IPS DF 6.9 (cell line): Measurements from ENCODE around the gene NR5A1.

Source experiments
- DNase-seq: peaks from one replicate; pipeline ENCODE4 v3.0.0-alpha.2; 2013; ENCODE audit warnings: low read depth, low spot score
- H3K27ac ChIP-seq: one replicate; pipeline ENCODE4 v1.5.1; 2013; ENCODE audit warnings: low read length, control low read depth
- H3K27me3 ChIP-seq: 2 replicates; pipeline ENCODE4 v1.6.1; 2013; ENCODE audit warnings: mild to moderate bottlenecking, low read length; ENCODE audit not compliant: control insufficient read depth, insufficient read depth
- H3K36me3 ChIP-seq: 2 replicates; pipeline ENCODE4 v1.6.1; 2013; ENCODE audit warnings: low read length; ENCODE audit not compliant: control insufficient read depth, insufficient read depth
- H3K4me1 ChIP-seq: 2 replicates; pipeline ENCODE4 v1.6.1; 2013; ENCODE audit warnings: low read length; ENCODE audit not compliant: control insufficient read depth, insufficient read depth
- H3K4me3 ChIP-seq: 2 replicates; pipeline ENCODE4 v1.5.1; 2013; ENCODE audit warnings: mild to moderate bottlenecking, low read length
- H3K9me3 ChIP-seq: 2 replicates; pipeline ENCODE4 v1.6.1; 2013; ENCODE audit warnings: low read length, inconsistent platforms; ENCODE audit not compliant: control insufficient read depth, insufficient read depth
- WGBS: extraction: QIAGEN DNeasy Blood & Tissue Kit; methylation state at CpG from one replicate; pipeline ENCODE4 v1.1.7; 2013; ENCODE audit warnings: mixed read lengths, missing lambda C conversion rate; ENCODE audit not compliant: insufficient read length, insufficient coverage; 5-methylcytosine and 5-hydroxymethylcytosine counted together

NR5A1 gene

DNA sequence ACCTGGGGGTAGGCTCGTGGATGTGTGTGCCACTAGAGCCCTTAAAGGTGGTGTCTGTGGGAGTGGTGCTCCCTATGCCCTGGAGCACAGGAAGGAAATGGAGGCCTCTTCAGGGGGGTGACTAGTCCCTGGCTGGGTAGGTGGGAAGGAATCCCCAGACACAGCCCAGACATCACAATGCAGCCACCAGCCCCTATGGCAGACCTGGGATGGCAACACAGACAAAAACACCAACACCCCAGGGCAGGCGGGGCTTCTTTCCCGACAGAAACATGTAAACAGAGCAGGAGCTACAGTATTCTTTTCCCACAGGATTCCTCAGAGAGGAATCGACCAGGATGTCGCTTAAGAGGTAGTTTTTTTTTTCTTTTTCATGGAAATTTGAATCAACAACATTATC lies 10.4 kb upstream of the NR5A1 start:
- no peaks in the 10 kb centered on the region for H3K27me3 ChIP-seq
- H3K36me3 ChIP-seq: no peaks in the 10 kb centered on the region
- DNase-seq: no peak
- no peak overlapping the region for H3K4me3 ChIP-seq
- no peaks in the 10 kb centered on the region for H3K9me3 ChIP-seq
- H3K4me1 ChIP-seq: no peaks in the 10 kb centered on the region
- H3K27ac ChIP-seq: no peak overlapping the region
- no CpG with 5 or more reads among the region's 5 CpGs for WGBS

DNA sequence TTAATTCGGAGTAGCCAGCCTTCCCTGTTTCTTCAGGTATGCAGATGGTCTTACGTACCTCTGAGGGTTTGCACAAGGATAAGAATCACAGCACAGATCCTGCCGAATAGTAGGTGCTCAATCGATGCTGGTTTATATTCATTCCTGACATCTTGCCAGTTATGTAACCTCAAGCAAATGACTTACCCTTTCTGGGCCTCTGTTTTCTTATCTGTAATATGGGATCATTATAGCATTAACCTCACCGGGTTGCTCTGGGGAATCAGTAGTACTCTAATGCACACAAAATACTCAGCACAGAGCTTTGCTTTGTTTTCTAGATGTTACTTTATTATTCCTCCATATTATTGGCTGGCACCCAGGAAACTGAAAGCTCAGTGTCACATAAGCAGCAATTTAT lies 7.7 kb upstream of the NR5A1 start:
- Histone ChIP-seq H3K9me3 (no peaks in the 10 kb centered on the region), H3K4me1 (no peaks in the 10 kb centered on the region), H3K4me3 (no peak overlapping the region), H3K36me3 (no peaks in the 10 kb centered on the region), H3K27me3 (no peaks in the 10 kb centered on the region), H3K27ac (no peak overlapping the region)
- DNase-seq: no peak
- WGBS: no CpG with 5 or more reads among the region's 5 CpGs

DNA sequence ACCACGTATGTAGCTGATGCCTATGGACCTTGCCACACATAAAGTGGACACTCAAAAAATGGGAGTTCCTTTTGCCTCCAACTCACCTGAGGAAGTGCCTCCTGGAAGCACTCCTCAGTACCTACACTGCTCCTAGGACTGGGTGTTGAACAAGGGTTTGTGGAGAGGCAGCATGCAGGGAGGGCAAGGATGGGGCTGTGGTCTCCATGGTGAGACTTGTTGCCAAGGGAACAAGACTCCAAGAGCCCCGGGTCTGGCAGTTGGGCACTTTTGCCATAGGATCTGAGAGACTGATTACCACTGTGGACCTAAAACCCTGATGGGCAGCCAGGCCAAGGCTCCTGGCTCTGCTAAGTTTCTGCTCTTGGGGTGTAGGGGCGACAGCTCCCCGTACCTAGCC lies 6.9 kb upstream of the NR5A1 start:
- Histone ChIP-seq H3K27ac (no peak overlapping the region), H3K36me3 (no peaks in the 10 kb centered on the region), H3K4me3 (no peak overlapping the region), H3K9me3 (no peaks in the 10 kb centered on the region), H3K4me1 (no peaks in the 10 kb centered on the region), H3K27me3 (no peaks in the 10 kb centered on the region)
- no CpG with 5 or more reads among the region's 4 CpGs for WGBS
- DNase-seq: no peak

DNA sequence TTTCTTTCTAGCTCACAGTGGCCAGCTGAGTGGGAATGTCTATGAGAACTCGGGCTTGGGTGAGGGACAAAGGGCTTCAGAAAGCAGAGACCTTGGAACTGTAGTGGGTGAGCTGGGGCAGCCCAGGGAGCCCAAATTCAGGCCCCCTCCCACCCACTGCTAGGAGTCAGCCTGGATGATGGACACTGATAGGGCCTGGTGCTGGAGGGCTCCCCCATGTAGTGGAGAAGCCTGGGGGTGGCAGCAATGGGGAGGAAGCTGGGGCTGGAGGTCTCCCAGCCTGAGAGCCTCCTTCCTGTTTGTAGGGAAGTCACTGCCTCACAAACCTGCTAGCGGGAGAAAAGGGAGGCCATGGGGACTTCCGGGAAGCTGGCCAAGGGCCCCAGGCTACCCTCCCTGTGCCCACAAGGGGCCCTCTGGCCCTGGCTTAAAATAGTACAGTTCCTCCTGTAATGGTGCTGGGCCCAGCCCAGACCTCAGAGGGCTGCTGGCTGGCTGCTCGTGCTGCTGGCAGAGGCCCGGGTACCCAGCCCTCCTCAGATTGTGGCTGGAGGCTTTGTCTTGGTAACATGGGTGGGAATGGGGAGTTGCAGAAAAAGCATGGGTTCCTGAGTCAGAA lies 6.3 kb upstream of the NR5A1 start:
- Histone ChIP-seq H3K36me3 (no peaks in the 10 kb centered on the region), H3K4me3 (no peak overlapping the region), H3K27ac (no peak overlapping the region), H3K9me3 (no peaks in the 10 kb centered on the region), H3K27me3 (no peaks in the 10 kb centered on the region), H3K4me1 (no peaks in the 10 kb centered on the region)
- no peak for DNase-seq
- WGBS: no CpG with 5 or more reads among the region's 5 CpGs

DNA sequence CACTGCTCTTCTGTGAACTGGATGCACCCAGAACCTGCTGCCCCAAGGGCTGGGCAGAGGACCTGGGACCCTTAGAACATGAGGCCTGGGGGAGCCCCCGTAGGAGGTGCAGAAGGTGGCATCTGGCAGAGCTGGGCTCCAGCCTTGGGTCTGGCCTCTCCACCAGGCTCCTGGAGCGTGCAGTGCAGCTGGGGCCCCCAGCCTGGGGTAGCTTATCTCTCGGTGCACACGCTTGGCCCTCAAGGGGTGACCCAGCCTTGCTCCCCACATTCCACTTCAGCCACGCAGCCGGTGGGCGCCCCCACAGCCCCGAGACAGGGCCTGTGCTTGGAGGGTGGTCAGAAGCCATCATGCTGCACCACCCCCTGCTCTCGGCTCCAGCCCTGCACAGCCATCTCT lies 5.6 kb upstream of the NR5A1 start:
- WGBS: no CpG with 5 or more reads among the region's 9 CpGs
- H3K36me3 ChIP-seq: no peaks in the 10 kb centered on the region
- no peak overlapping the region for H3K27ac ChIP-seq
- DNase-seq: no peak
- no peaks in the 10 kb centered on the region for H3K9me3 ChIP-seq
- H3K4me3 ChIP-seq: no peak overlapping the region
- H3K27me3 ChIP-seq: no peaks in the 10 kb centered on the region
- H3K4me1 ChIP-seq: no peaks in the 10 kb centered on the region

DNA sequence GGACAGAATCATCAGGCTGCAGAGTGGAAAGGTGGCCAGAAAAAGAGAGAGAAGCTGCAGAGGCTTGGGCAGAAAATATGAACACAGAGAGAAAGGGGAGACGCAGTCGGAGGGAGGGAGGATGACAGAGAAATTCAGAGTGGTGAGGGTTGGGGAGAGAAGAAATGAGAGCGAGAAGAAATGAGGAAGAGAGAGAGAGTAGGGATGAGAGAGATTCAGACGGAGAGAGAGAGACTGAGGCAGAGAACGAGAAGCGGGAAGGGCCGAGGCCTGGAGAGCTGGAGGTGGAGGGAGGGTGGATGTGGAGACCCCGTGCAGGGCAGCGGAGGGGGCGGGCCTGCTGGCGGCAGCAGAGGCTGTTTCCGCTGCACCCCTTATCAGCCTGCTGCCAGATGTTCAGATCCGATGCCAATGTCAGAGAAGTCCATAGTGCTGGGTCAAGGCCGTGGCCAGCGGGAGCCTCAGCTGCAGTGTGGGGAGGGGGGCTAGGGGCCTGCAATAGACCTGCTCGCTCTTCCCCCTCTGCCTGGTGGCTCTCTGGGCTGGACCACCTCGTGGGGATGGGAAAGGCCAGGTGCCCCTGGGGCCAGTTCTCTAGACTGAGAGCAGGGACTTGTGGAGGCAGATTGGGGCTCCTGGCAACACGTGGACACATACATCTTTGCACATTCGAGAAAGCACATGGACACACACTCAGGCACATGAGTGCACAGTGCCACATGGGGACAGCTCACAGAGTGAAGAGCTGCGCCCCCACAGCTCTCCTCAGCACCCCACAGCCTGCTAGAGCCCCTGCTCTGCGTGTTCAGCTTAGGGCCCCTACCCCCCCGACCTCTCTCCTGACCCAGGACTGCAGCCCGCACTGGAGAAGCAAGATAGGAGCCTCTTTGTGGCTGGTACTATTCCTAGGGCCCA lies 4.9 kb upstream of the NR5A1 start:
- Histone ChIP-seq H3K9me3 (no peaks in the 10 kb centered on the region), H3K27ac (no peak overlapping the region), H3K36me3 (no peaks in the 10 kb centered on the region), H3K4me1 (no peaks in the 10 kb centered on the region), H3K27me3 (no peaks in the 10 kb centered on the region), H3K4me3 (no peak overlapping the region)
- no peak for DNase-seq
- 100% methylated on average over 4 of the region's 23 CpGs for WGBS

DNA sequence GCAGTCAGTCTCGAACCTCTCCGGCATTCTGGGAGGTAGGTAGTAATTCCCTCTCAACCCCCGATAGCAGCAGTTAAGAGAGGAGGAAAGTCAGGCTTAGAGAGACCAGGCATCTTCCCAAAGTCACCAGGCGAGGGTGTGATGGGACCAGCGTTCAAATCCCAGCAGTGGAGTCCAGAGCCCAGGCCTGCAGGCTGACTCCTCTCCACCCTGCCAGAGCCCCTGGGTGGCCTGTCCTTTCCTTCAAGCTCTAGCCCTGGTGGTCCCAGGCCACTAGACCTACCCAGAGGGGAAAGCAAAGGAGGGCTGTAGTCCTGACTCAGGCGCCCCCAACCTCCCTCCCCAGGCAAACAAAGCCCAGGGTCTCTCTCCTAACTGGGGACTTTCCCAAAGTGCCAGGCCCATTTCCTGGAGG lies 4.2 kb upstream of the NR5A1 start:
- no peak overlapping the region for H3K27ac ChIP-seq
- H3K4me3 ChIP-seq: no peak overlapping the region
- H3K27me3 ChIP-seq: no peaks in the 10 kb centered on the region
- DNase-seq: no peak
- no peaks in the 10 kb centered on the region for H3K4me1 ChIP-seq
- WGBS: no CpG with 5 or more reads among the region's 6 CpGs
- no peaks in the 10 kb centered on the region for H3K9me3 ChIP-seq
- H3K36me3 ChIP-seq: no peaks in the 10 kb centered on the region

DNA sequence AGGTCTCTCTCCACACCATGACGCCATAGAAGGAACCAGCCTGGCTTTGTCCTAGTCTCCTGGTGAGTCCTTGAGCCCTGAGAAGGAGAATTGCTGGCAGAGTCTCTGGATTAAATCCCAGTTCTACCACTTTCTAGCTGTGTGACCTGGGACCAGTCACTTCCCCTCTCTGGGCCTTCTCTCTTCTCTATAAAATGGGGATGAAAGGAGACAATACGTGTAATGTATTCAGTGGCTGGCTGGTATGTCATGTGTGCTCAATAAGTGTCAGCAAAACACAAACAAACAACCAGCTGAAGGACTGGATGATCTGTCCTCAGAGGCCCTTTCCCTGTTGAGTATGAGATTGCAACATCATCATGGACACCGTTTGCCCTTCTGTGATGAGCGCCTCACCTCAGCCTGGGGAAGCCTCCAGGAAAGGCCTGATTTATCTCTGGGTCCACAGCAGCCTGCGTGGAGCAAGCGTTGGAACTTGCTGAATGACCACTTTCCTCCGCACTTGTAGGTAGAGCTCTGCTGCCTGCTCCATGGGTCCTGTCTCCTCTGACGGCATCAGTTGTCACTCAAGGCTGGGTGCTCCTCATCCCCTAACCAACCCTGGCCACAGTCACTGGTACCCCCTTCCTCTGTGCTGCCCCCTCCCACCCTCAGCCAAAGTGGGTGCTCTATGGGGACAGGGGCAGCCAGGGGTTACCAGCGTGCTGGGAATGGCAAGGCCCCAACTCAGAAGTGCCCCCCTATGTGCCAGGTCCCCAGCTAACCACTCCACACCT lies 3.6 kb upstream of the NR5A1 start:
- DNase-seq: no peak
- no CpG with 5 or more reads among the region's 9 CpGs for WGBS
- no peaks in the 10 kb centered on the region for H3K36me3 ChIP-seq
- no peaks in the 10 kb centered on the region for H3K27me3 ChIP-seq
- no peak overlapping the region for H3K4me3 ChIP-seq
- H3K9me3 ChIP-seq: no peaks in the 10 kb centered on the region
- H3K4me1 ChIP-seq: 0 out of 2 replicates have a peak, but pooled peaks cover 1% of the 10 kb centered on the region
- no peak overlapping the region for H3K27ac ChIP-seq

DNA sequence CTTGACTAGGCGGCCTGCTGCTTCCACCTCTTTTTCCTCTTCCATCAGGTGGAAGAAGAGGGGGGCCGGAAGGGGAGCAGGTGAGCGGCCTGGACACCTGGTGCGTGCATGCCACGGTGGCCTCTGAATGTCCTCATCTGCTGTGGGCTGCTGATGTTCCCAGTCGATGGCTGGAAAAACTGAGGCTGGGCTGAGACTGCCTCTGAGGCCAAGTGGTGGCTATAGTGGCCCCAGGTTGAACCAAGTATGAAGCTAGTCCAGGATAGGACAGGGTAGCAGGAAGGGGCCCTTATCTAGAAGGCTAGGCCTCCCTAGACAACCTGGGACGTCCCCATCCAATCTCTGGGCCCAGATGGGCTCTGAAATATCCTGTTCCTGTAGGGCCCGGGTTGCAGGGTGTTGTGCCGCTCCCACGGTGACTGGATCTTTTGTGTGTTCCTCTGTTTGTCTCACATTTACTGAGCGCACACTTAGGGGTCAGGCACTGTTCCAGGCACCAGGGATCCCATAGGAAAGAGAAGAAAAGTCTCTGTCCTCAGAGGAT lies 753 bp upstream of the NR5A1 start:
- no peak for DNase-seq

DNA sequence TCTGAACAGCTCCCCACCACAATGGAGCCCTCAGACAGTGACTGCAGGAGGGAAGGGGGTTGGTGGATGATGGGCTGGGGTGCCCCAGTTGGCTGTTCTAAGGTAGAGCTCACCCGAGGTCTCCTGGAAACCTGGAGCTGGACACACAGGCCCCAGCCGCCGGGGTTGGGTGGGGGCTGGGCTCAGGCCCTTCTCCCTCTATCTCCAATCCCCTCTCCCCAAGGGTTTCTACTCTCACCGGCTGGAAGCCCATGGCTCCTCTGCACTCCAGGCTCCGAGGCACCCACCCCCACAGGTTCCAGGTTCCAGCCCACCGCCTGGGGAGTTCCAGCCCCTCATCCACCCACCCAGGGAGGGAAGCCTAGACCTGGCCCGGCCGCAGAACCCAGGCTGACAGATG lies 766 bp downstream of the NR5A1 start:
- peaks cover 33% of the 10 kb centered on the region for H3K27me3 ChIP-seq
- 0 out of 2 replicates have a peak, but pooled peaks cover 1% of the 10 kb centered on the region for H3K4me1 ChIP-seq
- no peak for DNase-seq
- WGBS: no CpG with 5 or more reads among the region's 8 CpGs
- no peak overlapping the region for H3K4me3 ChIP-seq
- H3K9me3 ChIP-seq: no peaks in the 10 kb centered on the region
- H3K27ac ChIP-seq: no peak overlapping the region
- H3K36me3 ChIP-seq: no peaks in the 10 kb centered on the region

More for the DNA sequence above, 753 bp upstream of the NR5A1 start:
- H3K9me3 ChIP-seq: no peaks in the 10 kb centered on the region
- 0 out of 2 replicates have a peak, but pooled peaks cover 1% of the 10 kb centered on the region for H3K4me1 ChIP-seq
- H3K27ac ChIP-seq: no peak overlapping the region
- H3K4me3 ChIP-seq: no peak overlapping the region
- H3K36me3 ChIP-seq: no peaks in the 10 kb centered on the region
- no CpG with 5 or more reads among the region's 11 CpGs for WGBS
- H3K27me3 ChIP-seq: peaks cover 23% of the 10 kb centered on the region
